HCT116 (cell line): Measurements from ENCODE around the gene PRKG1. TPM values are rescaled to one million over a fixed set of nuclear protein-coding genes. Genes with fewer than 3 reads are reported as not detected.

Source experiments
- ATAC-seq: fragments of 200-7000 bp; cut with Tn5 transposase; 2 replicates; pipeline ENCODE4 v1.9.1; 2020; ENCODE audit warnings: mild to moderate bottlenecking, moderate library complexity
- BruUV-seq: library from RNA; stranded (reverse); fragments of 400-500 nt; replicated peaks from 2 replicates; lab custom pipeline; 2021; lab: Mats Ljungman, UMichigan
- CTCF ChIA-PET: fragments of 300-600 bp; sonication (Branson Sonifier 250); formaldehyde crosslinking; loops from one replicate; lab custom pipeline; 2021; ENCODE audit warnings: antibody characterized with exemption; lab: Charles Lee
- POLR2A ChIA-PET: fragments of 300-600, 350-600 bp; sonication (Branson Sonifier 250); formaldehyde crosslinking; loops from one replicate; lab custom pipeline; 2021; ENCODE audit warnings: antibody characterized with exemption; lab: Charles Lee
- RAD21 ChIA-PET, 2 experiments: fragments of 300-600 bp; sonication (Branson Sonifier 250); formaldehyde crosslinking; loops; one replicate each; lab custom pipeline; 2023; ENCODE audit warnings: low total read pairs in 2 of 2; ENCODE audit not compliant: uncharacterized antibody in 2 of 2, unreplicated experiment in 2 of 2, low non-redundant PET in 1 of 2; lab: Charles Lee
- DNase-seq: peaks from one replicate; pipeline ENCODE4 v3.0.0-alpha.2; 2010; ENCODE audit warnings: low read depth, low spot score
- H2AFZ ChIP-seq: fragments of 200-600 bp; shearing (Covaris generic), sonication (generic); 2 replicates; pipeline ENCODE4 v1.6.1; 2017; ENCODE audit warnings: low read depth, mixed run types, mixed read lengths, antibody characterized with exemption, low read length; ENCODE audit not compliant: poor library complexity, severe bottlenecking
- H3K27ac ChIP-seq: 2 replicates; pipeline ENCODE4 v1.5.1; 2012; ENCODE audit warnings: low read depth, low read length
- H3K27me3 ChIP-seq: fragments of 200-600 bp; sonication (generic); 2 replicates; pipeline ENCODE4 v1.6.1; 2016; ENCODE audit warnings: mixed run types, low read length, mixed read lengths; ENCODE audit not compliant: insufficient read depth
- H3K36me3 ChIP-seq, 2 experiments: fragments of 200-500 bp in 1 of 2; fragments of 200-600 bp in 1 of 2; sonication (Bioruptor generic) in 1 of 2; sonication (generic) in 1 of 2; 2 replicates each; pipeline versions ENCODE4 v1.5.1 to v1.6.1; 2014 to 2016; ENCODE audit warnings: low read length in 2 of 2, inconsistent platforms in 1 of 2, mixed read lengths in 1 of 2, mixed run types in 1 of 2; ENCODE audit not compliant: insufficient read depth in 2 of 2, control insufficient read depth in 1 of 2
- H3K4me1 ChIP-seq, 2 experiments: fragments of 200-600 bp in 1 of 2; sonication (generic) in 1 of 2; 2 replicates each; pipeline versions ENCODE4 v1.5.1 to v1.6.1; 2012 to 2017; ENCODE audit warnings: low read length in 2 of 2, inconsistent platforms in 1 of 2, mild to moderate bottlenecking in 1 of 2, mixed read lengths in 1 of 2, mixed run types in 1 of 2, moderate library complexity in 1 of 2; ENCODE audit not compliant: insufficient read depth in 2 of 2, control insufficient read depth in 1 of 2
- H3K4me2 ChIP-seq: fragments of 200-600 bp; sonication (generic); 2 replicates; pipeline ENCODE4 v1.6.1; 2017; ENCODE audit warnings: mixed run types, low read length, mixed read lengths
- H3K4me3 ChIP-seq, 2 experiments: fragments of 200-600 bp in 1 of 2; sonication (generic) in 1 of 2; replicated peaks in 1 of 2; 2 replicates each; pipeline ENCODE4 v1.5.1; 2011 to 2016; ENCODE audit warnings: low read length in 2 of 2, control low read depth in 1 of 2, low read depth in 1 of 2, mild to moderate bottlenecking in 1 of 2, mixed read lengths in 1 of 2, mixed run types in 1 of 2
- H3K79me2 ChIP-seq: fragments of 200-600 bp; sonication (generic); 2 replicates; pipeline ENCODE4 v1.6.1; 2017; ENCODE audit warnings: mild to moderate bottlenecking, mixed run types, low read length, moderate library complexity, mixed read lengths; ENCODE audit not compliant: insufficient read depth
- H3K9ac ChIP-seq: fragments of 200-600 bp; sonication (generic); 2 replicates; pipeline ENCODE4 v1.6.1; 2016; ENCODE audit warnings: low read length, mixed read lengths
- H3K9me2 ChIP-seq: fragments of 200-600 bp; sonication (generic), shearing (Covaris generic); 2 replicates; pipeline ENCODE4 v1.6.1; 2017; ENCODE audit warnings: mixed run types, mild to moderate bottlenecking, moderate library complexity; ENCODE audit not compliant: insufficient read depth
- H3K9me3 ChIP-seq, 2 experiments: fragments of 200-500 bp in 1 of 2; fragments of 200-600 bp in 1 of 2; sonication (Bioruptor generic) in 1 of 2; sonication (generic) in 1 of 2; 2 replicates each; pipeline ENCODE4 v1.6.1; 2014 to 2017; ENCODE audit warnings: low read length in 2 of 2, mixed read lengths in 2 of 2, inconsistent platforms in 1 of 2, low read depth in 1 of 2, mild to moderate bottlenecking in 1 of 2, mixed run types in 1 of 2, moderate library complexity in 1 of 2; ENCODE audit not compliant: control insufficient read depth in 1 of 2, insufficient read depth in 1 of 2
- H4K20me1 ChIP-seq: fragments of 200-600 bp; sonication (generic), shearing (Covaris generic); 2 replicates; pipeline ENCODE4 v1.6.1; 2017; ENCODE audit warnings: mixed run types, mild to moderate bottlenecking, moderate library complexity; ENCODE audit not compliant: insufficient read depth
- ATF3 ChIP-seq: IDR thresholded peaks from 2 replicates; pipeline ENCODE4 v1.6.1; 2012
- CEBPB ChIP-seq: IDR thresholded peaks from 2 replicates; pipeline ENCODE4 v1.6.1; 2012; ENCODE audit warnings: low read depth
- CTCF ChIP-seq, 3 experiments: fragments of 200-600 bp in 1 of 3; sonication (generic) in 1 of 3; IDR thresholded peaks in 2 of 3; conservative IDR thresholded peaks in 1 of 3; 2 replicates each; pipeline ENCODE4 v1.5.1; 2012 to 2017; ENCODE audit warnings: low read depth in 2 of 3, low read length in 2 of 3, antibody characterized with exemption in 1 of 3, borderline replicate concordance in 1 of 3, control low read depth in 1 of 3, mild to moderate bottlenecking in 1 of 3, mixed read lengths in 1 of 3, mixed run types in 1 of 3, moderate library complexity in 1 of 3; ENCODE audit not compliant: insufficient read depth in 1 of 3
- EZH2phosphoT487 ChIP-seq: fragments of 200-600 bp; IDR thresholded peaks from 2 replicates; pipeline ENCODE4 v1.6.1; 2018; ENCODE audit warnings: antibody characterized with exemption, borderline replicate concordance
- JUND ChIP-seq: IDR thresholded peaks from 2 replicates; pipeline ENCODE4 v1.6.1; 2012
- MAX ChIP-seq: IDR thresholded peaks from 2 replicates; pipeline ENCODE4 v1.6.1; 2012
- POLR2AphosphoS5 ChIP-seq: IDR thresholded peaks from 2 replicates; pipeline ENCODE4 v1.6.1; 2011; ENCODE audit warnings: mild to moderate bottlenecking, low read depth, low read length, moderate library complexity
- RAD21 ChIP-seq: IDR thresholded peaks from 2 replicates; pipeline ENCODE4 v1.6.1; 2012; ENCODE audit warnings: low read depth, mild to moderate bottlenecking
- REST ChIP-seq: IDR thresholded peaks from 2 replicates; pipeline ENCODE4 v1.6.1; 2012; ENCODE audit warnings: low read depth
- SIN3A ChIP-seq: IDR thresholded peaks from 2 replicates; pipeline ENCODE4 v1.6.1; 2012; ENCODE audit warnings: low read depth
- SP1 ChIP-seq: IDR thresholded peaks from 2 replicates; pipeline ENCODE4 v1.6.1; 2012; ENCODE audit warnings: low read depth
- TCF7L2 ChIP-seq: IDR thresholded peaks from 2 replicates; pipeline ENCODE4 v1.7.0; 2011; ENCODE audit warnings: borderline replicate concordance, inconsistent platforms; ENCODE audit not compliant: insufficient read depth, insufficient read length; ENCODE audit errors: extremely low read depth
- YY1 ChIP-seq: IDR thresholded peaks from 2 replicates; pipeline ENCODE4 v1.6.1; 2011; ENCODE audit warnings: low read length, low read depth, moderate library complexity, mild to moderate bottlenecking; ENCODE audit not compliant: insufficient replicate concordance; ENCODE audit errors: extremely low read depth
- ZFX ChIP-seq: fragments of 450-650 bp; IDR thresholded peaks from 2 replicates; pipeline ENCODE4 v1.6.1; 2017
- ZNF274 ChIP-seq: fragments of 200-500 bp; sonication (Bioruptor generic); IDR thresholded peaks from 2 replicates; pipeline ENCODE4 v1.6.1; 2014; ENCODE audit warnings: mild to moderate bottlenecking, low read depth, low read length, inconsistent platforms
- intact Hi-C: fragments of 100-400 bp; cut with micrococcal nuclease; formaldehyde crosslinking; loops from 2 replicates; pipeline ENCODE4 v1.10.0; 2022
- total RNA-seq: library from RNA; stranded (reverse); gene quantifications from one replicate; pipeline ENCODE4 v1.2.1, GENCODE V29; 2021; ENCODE audit not compliant: unreplicated experiment

The PRKG1 gene
- total RNA-seq, 1 experiment from 2014 or later = 1.4 TPM

- TF ChIP-seq RAD21 (no peak), MAX (no peak), CEBPB (no peak), EZH2phosphoT487 (no peak), POLR2AphosphoS5 (no peak), TCF7L2 (no peak), SP1 (no peak), ATF3 (no peak)
- Histone ChIP-seq H4K20me1 (no peaks in the 10 kb centered on the region), H3K9ac (no peak overlapping the region), H3K4me1 (no peaks in the 10 kb centered on the region), H3K4me3 (no peak overlapping the region), H3K9me2 (no peaks in the 10 kb centered on the region), H3K4me2 (no peak overlapping the region), H3K9me3 (no peaks in the 10 kb centered on the region), H3K27me3 (peaks cover 37% of the 10 kb centered on the region), H3K36me3 (no peaks in the 10 kb centered on the region), H2AFZ (no peak overlapping the region), H3K79me2 (no peaks in the 10 kb centered on the region), H3K27ac (no peak overlapping the region)
- no peak for DNase-seq
- intact Hi-C loops = no loop called here
- CTCF ChIA-PET = no interaction called here
- RAD21 ChIA-PET = no interaction called here
- BruUV-seq = no TSS peak
- POLR2A ChIA-PET = no interaction called here
- ATAC-seq = no peak
These were observed 23.3 kb downstream of the PRKG1 start for GRCh38 chr10:51097546-51097945.

- BruUV-seq = no TSS peak
- no peaks in the 10 kb centered on the region for H3K79me2 ChIP-seq
- no peak overlapping the region for H2AFZ ChIP-seq
- ChIA-PET POLR2A (no interaction called here), RAD21 (no interaction called here), CTCF (no interaction called here)
- ATAC-seq = no peak
- intact Hi-C loops = no loop called here
- no peaks in the 10 kb centered on the region for H3K36me3 ChIP-seq
- H3K9ac ChIP-seq = no peak overlapping the region
- H3K4me1 ChIP-seq = no peaks in the 10 kb centered on the region
- H4K20me1 ChIP-seq = no peaks in the 10 kb centered on the region; the same call in 1 of the 2 replicates
- no peaks in the 10 kb centered on the region for H3K9me3 ChIP-seq
- H3K4me3 ChIP-seq = no peak overlapping the region
- H3K4me2 ChIP-seq = no peak overlapping the region
- H3K9me2 ChIP-seq = no peaks in the 10 kb centered on the region
- DNase-seq = no peak
- H3K27ac ChIP-seq = no peak overlapping the region
- peaks cover 43% of the 10 kb centered on the region for H3K27me3 ChIP-seq
- no peak for TF ChIP-seq ATF3
- TF ChIP-seq REST = no peak
- TF ChIP-seq RAD21 = no peak
- TF ChIP-seq TCF7L2 = no peak
- TF ChIP-seq SIN3A = no peak
- TF ChIP-seq EZH2phosphoT487 = no peak
- no peak for TF ChIP-seq POLR2AphosphoS5
- no peak for TF ChIP-seq YY1
- TF ChIP-seq CTCF (IDR thresholded peaks at IDR 0.05 in 2 of 3, conservative IDR thresholded peaks at IDR 0.05 in 1 of 3; ENCODE audit: borderline replicate concordance in 1 of 3, insufficient read depth in 1 of 3, low read depth in 2 of 3, low read length in 2 of 3) = no peak
- no peak for TF ChIP-seq ZNF274
- no peak for TF ChIP-seq ZFX
- TF ChIP-seq JUND = no peak
These were observed 25.9 kb downstream of the PRKG1 start for GRCh38 chr10:51100221-51100620.
